SK-N-SH (cell line): ENCODE data around the gene TPST2. TPM values are rescaled to one million over a fixed set of nuclear protein-coding genes. Genes with fewer than 3 reads are reported as not detected.

Experiments used
- CTCF ChIA-PET: fragments of 300-600, 350-600 bp; formaldehyde crosslinking; extraction: SDS; loops from one replicate; lab custom pipeline; 2021; lab: Yijun Ruan, JAX
- POLR2A ChIA-PET: fragments of 350-600 bp; sonication (Branson Sonifier 250); formaldehyde crosslinking; extraction: SDS; loops from one replicate; lab custom pipeline; 2020; ENCODE audit warnings: antibody characterized with exemption, inconsistent platforms; lab: Yijun Ruan, JAX
- DNase-seq: peaks from one replicate; pipeline ENCODE4 v3.0.0; 2012
- H2AFZ ChIP-seq: fragments of 200-600 bp; sonication (generic); 2 replicates; pipeline ENCODE4 v1.8.1; 2016; ENCODE audit warnings: antibody characterized with exemption, mild to moderate bottlenecking, low read depth
- H3F3A ChIP-seq: fragments of 200-600 bp; sonication (generic); replicated peaks from 2 replicates; pipeline ENCODE3; 2016; ENCODE audit warnings: antibody characterized with exemption, mild to moderate bottlenecking; ENCODE audit not compliant: insufficient read depth
- H3K27ac ChIP-seq, 2 experiments: fragments of 200-500 bp in 1 of 2; fragments of 200-600 bp in 1 of 2; sonication (Bioruptor generic) in 1 of 2; sonication (generic), shearing (Covaris generic) in 1 of 2; 2 replicates each; pipeline versions ENCODE4 v1.5.1 to v1.6.1; 2014 to 2016; ENCODE audit warnings: low read depth in 2 of 2, inconsistent platforms in 1 of 2, low read length in 1 of 2, mild to moderate bottlenecking in 1 of 2, mixed read lengths in 1 of 2
- H3K27me3 ChIP-seq: fragments of 200-600 bp; sonication (generic), shearing (Covaris generic); 2 replicates; pipeline ENCODE4 v1.6.1; 2016; ENCODE audit warnings: mixed run types; ENCODE audit not compliant: insufficient read depth
- H3K36me3 ChIP-seq, 2 experiments: fragments of 200-500 bp in 1 of 2; fragments of 200-600 bp in 1 of 2; sonication (Bioruptor generic) in 1 of 2; sonication (generic) in 1 of 2; replicated peaks in 1 of 2; 2 replicates each; pipeline versions ENCODE3 to v1.5.1; 2014 to 2016; ENCODE audit warnings: low read length in 1 of 2, mild to moderate bottlenecking in 1 of 2; ENCODE audit not compliant: insufficient read depth in 2 of 2, control insufficient read depth in 1 of 2
- H3K4me1 ChIP-seq, 2 experiments: fragments of 200-500 bp in 1 of 2; fragments of 200-600 bp in 1 of 2; sonication (Bioruptor generic) in 1 of 2; sonication (generic), shearing (Covaris generic) in 1 of 2; 2 replicates each; pipeline versions ENCODE4 v1.5.1 to v1.6.1; 2014 to 2016; ENCODE audit warnings: low read depth in 1 of 2, low read length in 1 of 2, mixed run types in 1 of 2; ENCODE audit not compliant: insufficient read depth in 2 of 2, control insufficient read depth in 1 of 2
- H3K4me2 ChIP-seq: fragments of 200-600 bp; sonication (generic), shearing (Covaris generic); 2 replicates; pipeline ENCODE4 v1.6.1; 2017; ENCODE audit warnings: mixed run types
- H3K4me3 ChIP-seq, 2 experiments: fragments of 200-500 bp in 1 of 2; fragments of 200-600 bp in 1 of 2; sonication (Bioruptor generic) in 1 of 2; sonication (generic), shearing (Covaris generic) in 1 of 2; 2 replicates each; pipeline versions ENCODE4 v1.5.1 to v1.8.1; 2014 to 2016; ENCODE audit warnings: low read depth in 2 of 2, inconsistent platforms in 1 of 2, low read length in 1 of 2, mild to moderate bottlenecking in 1 of 2, mixed read lengths in 1 of 2, moderate library complexity in 1 of 2
- H3K79me2 ChIP-seq: fragments of 200-600 bp; sonication (generic); 2 replicates; pipeline ENCODE4 v1.8.1; 2017; ENCODE audit warnings: mild to moderate bottlenecking; ENCODE audit not compliant: insufficient read depth
- H3K9ac ChIP-seq: fragments of 200-600 bp; sonication (generic); 2 replicates; pipeline ENCODE4 v1.6.1; 2017; ENCODE audit warnings: mixed run types
- H3K9me2 ChIP-seq: fragments of 200-600 bp; sonication (generic); 2 replicates; pipeline ENCODE4 v1.6.1; 2017; ENCODE audit warnings: mixed run types
- H3K9me3 ChIP-seq: fragments of 200-600 bp; sonication (generic); 2 replicates; pipeline ENCODE4 v1.6.1; 2017; ENCODE audit warnings: mixed run types, mild to moderate bottlenecking, moderate library complexity
- H4K20me1 ChIP-seq: fragments of 200-600 bp; sonication (generic); 2 replicates; pipeline ENCODE4 v1.6.1; 2017; ENCODE audit warnings: mild to moderate bottlenecking, mixed run types; ENCODE audit not compliant: insufficient read depth
- CHD2 ChIP-seq: fragments of 150-350 bp; IDR thresholded peaks from 2 replicates; pipeline ENCODE4 v1.6.1; 2018; ENCODE audit warnings: low read length; ENCODE audit not compliant: partially characterized antibody
- EP300 ChIP-seq, 2 experiments: IDR thresholded peaks; 2 replicates each; pipeline versions ENCODE4 v1.4.0 to v1.6.1; 2012; ENCODE audit warnings: borderline replicate concordance in 1 of 2, low read depth in 1 of 2, low read length in 1 of 2
- FOXJ3 ChIP-seq: sonication (generic); formaldehyde crosslinking; IDR thresholded peaks from 2 replicates; pipeline ENCODE4 v1.5.1; 2020; ENCODE audit warnings: mild to moderate bottlenecking, missing genetic modification reagents
- FOXM1 ChIP-seq: IDR thresholded peaks from 2 replicates; pipeline ENCODE4 v1.4.0; 2012; ENCODE audit warnings: low read depth, mild to moderate bottlenecking
- GABPA ChIP-seq: IDR thresholded peaks from 2 replicates; pipeline ENCODE4 v1.4.0; 2012; ENCODE audit warnings: low read depth, mild to moderate bottlenecking
- JUND ChIP-seq: IDR thresholded peaks from 2 replicates; pipeline ENCODE4 v1.4.0; 2012
- MAX ChIP-seq: IDR thresholded peaks from 2 replicates; pipeline ENCODE4 v1.4.0; 2012; ENCODE audit warnings: low read depth
- MEF2A ChIP-seq: IDR thresholded peaks from 2 replicates; pipeline ENCODE4 v1.4.0; 2012; ENCODE audit warnings: low read depth, borderline replicate concordance
- MXI1 ChIP-seq: IDR thresholded peaks from 2 replicates; pipeline ENCODE4 v1.6.1; 2012; ENCODE audit warnings: mild to moderate bottlenecking, low read depth, low read length, improper control_type of control experiment
- NFIC ChIP-seq: IDR thresholded peaks from 2 replicates; pipeline ENCODE4 v1.4.0; 2012; ENCODE audit warnings: borderline replicate concordance
- PBX3 ChIP-seq: IDR thresholded peaks from 2 replicates; pipeline ENCODE4; 2012
- RAD21 ChIP-seq: IDR thresholded peaks from 2 replicates; pipeline ENCODE4 v1.6.1; 2012; ENCODE audit warnings: mild to moderate bottlenecking, low read length
- RCOR1 ChIP-seq: fragments of 150-350 bp; IDR thresholded peaks from 2 replicates; pipeline ENCODE4 v1.6.1; 2017; ENCODE audit warnings: antibody characterized with exemption, low read length
- REST ChIP-seq: IDR thresholded peaks from 2 replicates; pipeline ENCODE4 v1.6.1; 2012; ENCODE audit warnings: mild to moderate bottlenecking, low read depth, low read length, moderate library complexity
- RXRA ChIP-seq: IDR thresholded peaks from 2 replicates; pipeline ENCODE4 v1.4.0; 2012; ENCODE audit warnings: low read depth, mild to moderate bottlenecking, borderline replicate concordance
- SMC3 ChIP-seq: IDR thresholded peaks from 2 replicates; pipeline ENCODE4 v1.6.1; 2012; ENCODE audit warnings: low read depth, low read length, improper control_type of control experiment
- TEAD4 ChIP-seq: IDR thresholded peaks from 2 replicates; pipeline ENCODE4 v1.4.0; 2012; ENCODE audit warnings: mild to moderate bottlenecking, borderline replicate concordance; ENCODE audit not compliant: insufficient read depth
- USF1 ChIP-seq: IDR thresholded peaks from 2 replicates; pipeline ENCODE4 v1.4.0; 2012; ENCODE audit warnings: low read depth, borderline replicate concordance
- ZBTB33 ChIP-seq: IDR thresholded peaks from 2 replicates; pipeline ENCODE4 v1.4.0; 2012; ENCODE audit warnings: low read depth, borderline replicate concordance
- WGBS: methylation state at CpG from one replicate; pipeline ENCODE4 v1.1.6; 2017; ENCODE audit warnings: low lambda C conversion rate; 5-methylcytosine and 5-hydroxymethylcytosine counted together
- polyA plus RNA-seq, 3 experiments: library from polyadenylated mRNA; depleted of rRNA; stranded (reverse); fragments of >200 nt; gene quantifications; 2 replicates each; pipeline ENCODE4 v1.2.3, GENCODE V29; 2012

Gene TPST2
- polyA plus RNA-seq, 1 of the 3 experiments (the other 2 are of a cell fraction): 58.4 TPM

GRCh38 chr22:26632422-26633155 is 42.7 kb upstream of the TPST2 start:
- Histone ChIP-seq H3K36me3 (no peaks in the 10 kb centered on the region), H3K79me2 (no peaks in the 10 kb centered on the region), H3K4me1 (peaks cover 0 to 2% of the 10 kb centered on the region in 2 experiments; a peak in 1 of 4 replicates), H3F3A (no peaks in the 10 kb centered on the region), H3K27ac (peak overlapping the region in 1 of 2 experiments; percentile 23; a peak in 1 of 4 replicates), H3K9me2 (no peaks in the 10 kb centered on the region), H3K4me2 (no peak overlapping the region), H3K9ac (no peak overlapping the region), H4K20me1 (no peaks in the 10 kb centered on the region), H3K4me3 (no peak overlapping the region), H3K27me3 (no peaks in the 10 kb centered on the region), H2AFZ (no peak overlapping the region), H3K9me3 (no peaks in the 10 kb centered on the region)
- DNase-seq: peak; percentile 44
- TF ChIP-seq TEAD4: no peak
- TF ChIP-seq CHD2: no peak
- TF ChIP-seq MXI1: no peak
- TF ChIP-seq MAX: no peak
- TF ChIP-seq FOXM1: no peak
- no peak for TF ChIP-seq RXRA
- TF ChIP-seq EP300 (IDR thresholded peaks at IDR 0.05; ENCODE audit: borderline replicate concordance in 1 of 2, low read depth in 1 of 2, low read length in 1 of 2): no peak
- TF ChIP-seq JUND: no peak
- no peak for TF ChIP-seq REST
- TF ChIP-seq RCOR1: no peak
- CTCF ChIA-PET: interaction anchor here (0.9 kb wide), 1 partner anchor 47 kb away, joined by 3 read pairs; no protein-coding TSS in a partner anchor
- WGBS: 74% methylated on average over 8 of the region's 8 CpGs
- POLR2A ChIA-PET: no interaction called here

- Histone ChIP-seq H3K4me1 (peaks cover 0 to 2% of the 10 kb centered on the region in 2 experiments; a peak in 1 of 4 replicates), H3K9me3 (no peaks in the 10 kb centered on the region), H3K9me2 (no peaks in the 10 kb centered on the region), H3K79me2 (no peaks in the 10 kb centered on the region), H2AFZ (no peak overlapping the region), H3F3A (no peaks in the 10 kb centered on the region), H4K20me1 (no peaks in the 10 kb centered on the region), H3K36me3 (no peaks in the 10 kb centered on the region), H3K27ac (no peak overlapping the region), H3K4me2 (no peak overlapping the region), H3K9ac (no peak overlapping the region), H3K27me3 (no peaks in the 10 kb centered on the region), H3K4me3 (no peak overlapping the region)
- DNase-seq: no peak
- POLR2A ChIA-PET: no interaction called here
- CTCF ChIA-PET: interaction anchor here (0.7 kb wide), 1 partner anchor 162 kb away, joined by 3 read pairs; no protein-coding TSS in a partner anchor
- WGBS: 69% methylated on average over 2 of the region's 4 CpGs
- TF ChIP-seq PBX3 (no peak), MAX (no peak), EP300 (IDR thresholded peaks at IDR 0.05; ENCODE audit: borderline replicate concordance in 1 of 2, low read depth in 1 of 2, low read length in 1 of 2) (no peak), MEF2A (no peak), SMC3 (no peak), RXRA (no peak), JUND (no peak), ZBTB33 (no peak), RAD21 (no peak), NFIC (no peak), USF1 (no peak), FOXJ3 (CRISPR knock-in tag) (no peak), GABPA (no peak)
Measured at GRCh38 chr22:26631282-26631681, 41.4 kb upstream of the TPST2 start.
